GM03348 (cell line): ENCODE data around the gene DHRS1.
A peak's percentile ranks its signal among the peaks of the same experiment; 100 is the strongest.
"Not testable (repeated sequence)": the region's sequence is repeated elsewhere in the genome, so short reads cannot be mapped to it uniquely, and the experiment has no call there.

ENCODE experiments used
- DNase-seq: peaks from one replicate; pipeline ENCODE4 v3.0.0; 2012; ENCODE audit warnings: low spot score

The DHRS1 gene

DNA sequence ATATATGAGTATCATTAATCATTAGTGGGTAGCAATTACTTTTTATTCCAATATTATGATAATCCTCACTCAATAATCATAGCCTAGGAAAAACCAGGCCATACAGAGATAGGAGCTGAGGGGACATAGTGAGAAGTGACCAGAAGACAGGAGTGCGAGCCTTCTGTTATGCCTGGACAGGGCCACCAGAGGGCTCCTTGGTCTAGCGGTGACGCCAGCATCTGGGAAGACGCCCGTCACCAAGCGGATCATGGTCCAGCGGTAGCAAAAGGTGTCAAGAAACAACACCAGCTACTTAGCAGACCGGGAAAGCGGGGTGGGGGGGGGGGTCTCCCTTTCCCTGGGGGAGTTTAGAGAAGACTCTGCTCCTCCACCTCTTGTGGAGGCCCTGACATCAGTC lies 28.3 kb upstream of the DHRS1 start:
- not testable (repeated sequence) for DNase-seq

- DNase-seq = no peak
These were observed 27.7 kb upstream of the DHRS1 start for GRCh38 chr14:24327303-24327702.

DNA sequence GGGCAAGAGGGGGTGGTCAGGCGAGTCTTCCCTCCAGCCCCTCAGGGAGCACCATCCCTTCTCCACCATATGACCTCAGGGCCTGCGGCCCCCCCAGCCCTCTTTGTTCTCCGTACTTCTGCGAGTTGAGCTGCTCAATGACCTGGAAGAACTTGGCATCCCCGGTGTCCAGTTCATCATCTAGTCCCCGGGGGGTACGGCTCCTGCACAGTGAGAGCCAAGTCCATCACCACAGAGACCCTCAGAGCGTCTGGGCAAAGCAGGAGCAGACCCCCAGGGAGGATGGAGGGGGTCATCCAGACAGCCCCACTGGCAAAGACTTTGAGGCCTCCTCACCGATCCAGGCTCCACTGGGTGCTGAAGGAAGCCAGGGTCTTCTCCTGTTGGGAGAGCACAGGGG lies 26.4 kb upstream of the DHRS1 start:
- no peak for DNase-seq

DNA sequence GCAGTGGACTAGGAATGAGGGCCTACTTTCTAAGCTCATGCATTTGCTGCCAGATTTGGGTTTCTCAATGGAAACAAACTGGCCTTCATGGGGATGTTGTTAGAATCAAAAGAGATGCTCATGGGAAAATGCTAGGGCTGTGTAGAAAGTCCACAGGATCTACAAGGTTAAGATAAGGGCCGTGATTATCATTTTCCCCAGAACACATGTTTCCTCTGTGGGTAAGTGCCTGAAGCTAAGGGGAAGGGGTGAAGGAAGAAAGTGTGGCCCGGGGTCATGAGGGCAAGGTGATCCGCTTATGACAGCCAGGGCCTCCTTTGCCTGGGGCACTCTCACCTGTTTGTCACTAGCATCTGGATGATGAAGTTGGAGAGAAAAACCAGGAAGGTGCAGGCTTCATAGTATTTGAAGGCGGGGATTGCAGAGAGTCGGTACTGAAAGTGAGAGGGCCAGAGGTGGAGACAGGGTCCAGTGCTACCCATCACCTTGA lies 25.5 kb upstream of the DHRS1 start:
- no peak for DNase-seq

GRCh38 chr14:24324024-24324423 lies 24.4 kb upstream of the DHRS1 start:
- no peak for DNase-seq

- DNase-seq = no peak
These were observed 23.8 kb upstream of the DHRS1 start for GRCh38 chr14:24323341-24323740.

- no peak for DNase-seq
These were observed 23.1 kb upstream of the DHRS1 start for GRCh38 chr14:24322672-24323071.

- no peak for DNase-seq
These were observed 21.8 kb upstream of the DHRS1 start for GRCh38 chr14:24321212-24321975.

- DNase-seq = peak; percentile 50
These were observed 17.8 kb upstream of the DHRS1 start for GRCh38 chr14:24317141-24317928.

- no peak for DNase-seq
These were observed 17.0 kb upstream of the DHRS1 start for GRCh38 chr14:24316597-24316950.

- no peak for DNase-seq
These were observed 16.4 kb upstream of the DHRS1 start for GRCh38 chr14:24315807-24316596.

- DNase-seq = no peak
These were observed 15.7 kb upstream of the DHRS1 start for GRCh38 chr14:24315243-24315806.

GRCh38 chr14:24314377-24315193 lies 15.0 kb upstream of the DHRS1 start:
- DNase-seq = no peak

GRCh38 chr14:24313913-24314312 lies 14.3 kb upstream of the DHRS1 start:
- DNase-seq = no peak

- DNase-seq = no peak
These were observed 13.3 kb upstream of the DHRS1 start for GRCh38 chr14:24312736-24313507.

- DNase-seq = peak; percentile 45
These were observed 12.4 kb upstream of the DHRS1 start for GRCh38 chr14:24311837-24312615.

- peak; percentile 90 for DNase-seq
These were observed 11.3 kb upstream of the DHRS1 start, which contains the start of gene LTB4R for GRCh38 chr14:24310646-24311604. TSS of gene LTB4R (plus strand) at chr14:24311502. CDS start at chr14:24315652, 4,150 bp downstream.

DNA sequence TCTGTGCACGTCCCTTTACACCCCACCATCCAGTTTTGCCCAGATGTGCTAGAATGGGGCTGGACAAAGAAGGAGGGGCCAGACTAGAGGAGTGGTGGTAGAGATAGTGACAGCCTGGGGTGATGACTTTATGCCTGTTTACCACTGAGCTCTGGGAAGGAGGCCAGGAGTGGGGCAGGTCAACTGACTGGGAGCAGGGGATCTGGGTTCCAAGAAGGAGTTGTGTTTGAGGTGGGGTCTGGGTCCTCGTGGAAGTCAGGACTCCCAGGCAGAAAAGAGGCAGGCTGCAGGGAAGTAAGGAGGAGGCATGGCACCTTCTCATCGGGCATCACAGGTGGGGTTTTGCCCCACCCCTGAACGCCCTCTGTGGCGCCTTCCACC lies 10.7 kb upstream of the DHRS1 start:
- DNase-seq = no peak
